Body of pancreas (tissue), 4 donors: Measurements from ENCODE around the gene SIL1.

Experiments
- CTCF ChIP-seq, 7 experiments: fragments of 450-650 bp in 4 of 7; fragments of 200-600 bp in 3 of 7; sonication (generic) in 3 of 7; IDR thresholded peaks; one replicate each; pipeline ENCODE4 v1.5.1; 2016 to 2019; ENCODE audit warnings: antibody characterized with exemption in 7 of 7
- POLR2A ChIP-seq, 3 donors: fragments of 450-650 bp; IDR thresholded peaks; one replicate each; pipeline ENCODE4 v1.6.1; 2016; ENCODE audit warnings: antibody characterized with exemption in 3 of 3, mild to moderate bottlenecking in 2 of 3

- TF ChIP-seq POLR2A (IDR thresholded peaks at IDR 0.05) = no peak
- no peak for TF ChIP-seq CTCF (IDR thresholded peaks at IDR 0.05)
These were observed 1.7 kb downstream of the SIL1 start for GRCh38 chr5:139196296-139196956.
